Jurkat, Clone E6-1 (cell line): ENCODE results near the gene DENND1A.

ENCODE experiments used
- DNase-seq: peaks from one replicate; pipeline ENCODE4 v3.0.0-alpha.2; 2011; ENCODE audit warnings: low read depth, low spot score
- H3K4me3 ChIP-seq: 2 replicates; pipeline ENCODE4 v1.5.1; 2011; ENCODE audit warnings: mild to moderate bottlenecking, low read length, control low read depth, moderate library complexity

DENND1A gene

DNA sequence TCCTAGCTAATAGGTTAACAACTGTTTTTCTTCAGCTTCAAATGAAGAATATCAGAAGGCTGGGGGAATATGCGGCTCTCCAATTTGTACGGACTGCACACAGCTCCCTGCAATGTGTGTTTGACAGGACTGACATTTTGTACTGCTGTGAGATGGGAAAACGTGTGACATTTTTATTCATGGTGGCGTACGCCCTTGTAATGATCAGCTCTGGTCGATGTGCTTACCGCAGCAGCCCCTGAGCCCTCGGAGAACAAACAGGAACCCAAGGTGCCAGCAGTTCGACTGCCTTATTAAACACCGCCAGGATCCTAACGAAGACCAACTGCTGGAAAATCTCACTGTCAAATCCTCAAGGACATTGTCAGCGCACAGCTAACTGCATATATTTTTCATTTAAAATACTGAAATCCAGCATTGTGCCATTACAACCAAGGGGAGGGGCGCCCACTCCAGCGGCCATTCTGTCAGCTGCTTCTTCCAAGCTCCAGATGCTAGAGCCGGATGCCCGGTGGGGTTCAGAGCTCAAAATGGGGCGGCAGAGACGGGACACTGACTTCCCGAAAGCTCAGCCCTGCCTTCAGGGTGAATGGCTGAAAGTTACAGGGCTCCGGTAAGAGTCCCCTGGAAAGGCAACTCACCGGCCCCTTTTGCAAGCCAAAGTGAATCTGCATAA, 507.2 kb downstream of the DENND1A start:
- DNase-seq = no peak
- H3K4me3 ChIP-seq = no peak overlapping the region

DNA sequence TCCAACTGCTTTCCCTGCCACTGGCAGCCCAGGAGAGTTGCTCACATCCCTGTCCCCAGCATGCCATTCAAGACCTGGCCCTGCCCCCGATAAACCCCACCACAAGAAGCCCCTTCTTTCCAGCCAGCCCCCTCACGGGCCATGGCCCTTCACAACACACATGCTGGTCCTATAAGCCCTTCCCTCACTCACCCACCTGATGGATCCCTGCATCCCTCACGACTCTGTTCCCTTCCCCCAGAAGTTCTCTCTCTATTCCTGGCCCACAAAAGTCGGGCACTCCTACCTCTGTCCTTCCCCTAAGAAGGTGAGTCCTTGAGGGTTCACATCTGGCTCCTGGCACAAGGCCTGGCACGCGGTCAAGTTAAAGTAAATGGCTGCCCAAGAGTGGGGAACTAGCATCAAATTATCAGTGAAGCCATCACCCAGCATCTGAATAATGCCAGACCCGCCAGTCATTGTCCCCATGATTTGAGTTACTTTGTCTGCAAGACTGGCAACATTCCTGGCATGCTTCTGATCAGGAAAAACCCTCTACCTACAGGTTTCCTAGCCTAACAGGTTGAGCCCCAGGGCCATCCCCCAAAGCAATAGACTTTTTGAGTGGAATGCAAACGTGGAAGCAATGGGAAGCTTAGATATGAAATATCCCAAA, 508.0 kb downstream of the DENND1A start:
- no peak for DNase-seq
- no peak overlapping the region for H3K4me3 ChIP-seq

DNA sequence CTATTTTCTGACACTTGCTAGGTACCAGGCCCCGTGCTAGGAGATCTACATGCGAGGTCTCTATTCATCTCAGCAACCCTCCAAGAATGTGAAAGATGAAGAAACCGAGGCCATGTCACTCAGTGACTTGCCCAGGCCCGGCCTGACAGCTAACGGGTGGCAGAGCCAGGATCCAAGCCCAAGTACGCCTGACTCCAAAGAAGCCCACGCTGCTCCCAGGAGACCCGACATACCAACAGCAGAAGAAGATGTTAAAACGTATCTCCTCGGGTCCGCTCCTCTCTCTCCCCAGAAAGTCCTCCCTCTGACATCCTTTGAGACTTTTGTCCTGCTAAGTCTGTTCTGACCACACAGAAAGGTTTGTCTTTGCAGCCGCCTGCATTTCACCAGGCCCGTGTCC, 508.7 kb downstream of the DENND1A start:
- DNase-seq = no peak
- H3K4me3 ChIP-seq = no peak overlapping the region

DNA sequence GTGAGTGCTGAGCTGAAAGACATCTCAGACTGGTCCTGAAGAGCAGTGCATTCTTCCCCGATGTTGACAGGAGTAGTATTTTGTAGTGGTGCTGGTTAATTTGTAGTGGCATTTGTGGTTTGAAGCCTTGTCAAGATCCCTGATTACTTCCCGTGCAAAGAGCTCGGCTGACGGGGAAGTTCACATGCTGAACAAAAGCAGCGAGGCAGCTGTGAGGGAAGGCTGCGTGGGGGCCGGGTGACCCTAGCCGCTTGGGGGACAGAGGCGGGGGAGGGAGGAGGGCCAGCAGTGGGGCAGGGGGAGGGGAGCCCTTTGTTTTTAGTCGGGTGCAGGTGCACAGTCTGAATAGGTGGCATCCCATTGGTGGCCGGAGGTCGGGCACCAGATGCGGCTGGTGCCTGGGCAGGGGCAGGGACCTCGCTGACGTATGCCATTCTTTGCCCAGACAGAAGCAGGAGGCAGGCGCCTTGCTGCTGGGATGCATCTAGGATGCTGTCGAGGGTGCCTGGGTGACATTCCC, 509.3 kb downstream of the DENND1A start:
- peak; percentile 34 for DNase-seq
- no peak overlapping the region for H3K4me3 ChIP-seq

DNA sequence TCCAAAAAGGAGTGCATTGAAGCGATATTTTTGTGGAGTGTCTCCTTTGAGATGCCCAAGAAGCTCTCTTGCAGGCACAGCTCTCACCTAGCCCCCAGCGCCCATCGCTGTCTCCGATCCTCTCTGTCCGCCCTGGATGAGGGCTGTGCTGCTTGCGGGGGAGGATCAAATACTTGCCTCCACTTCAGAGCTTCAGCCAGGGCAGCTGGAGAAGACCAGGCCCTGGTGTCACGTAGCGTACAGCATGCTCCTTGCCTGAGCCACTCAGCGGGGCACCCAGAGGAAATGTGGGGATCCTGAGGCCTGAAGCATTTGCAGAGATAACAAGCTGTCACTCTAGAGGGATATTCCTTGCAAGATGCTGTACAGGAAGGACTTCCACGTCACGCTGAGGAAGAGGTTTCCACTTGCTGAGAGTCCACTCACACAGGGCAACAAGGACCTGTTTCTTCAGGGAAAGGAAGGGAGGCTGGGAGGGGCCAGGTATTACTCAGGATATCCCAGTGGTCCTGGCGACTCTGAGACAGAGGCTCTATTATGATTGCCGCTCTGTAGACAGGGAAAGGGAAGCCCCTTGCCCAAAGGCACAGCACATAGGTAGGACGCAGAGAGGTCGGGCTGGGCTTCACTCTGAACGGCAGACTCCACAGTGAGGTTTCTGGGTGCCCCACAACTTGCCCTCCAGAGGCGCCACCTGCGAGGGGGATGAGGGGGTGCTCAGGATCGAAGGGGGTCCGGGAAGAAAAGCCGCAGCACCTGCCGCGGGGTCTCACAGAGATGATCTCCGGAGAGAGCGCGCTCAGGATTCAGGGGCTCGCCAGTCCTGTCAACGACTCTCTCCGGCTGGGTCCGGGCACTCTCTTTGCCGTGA, 510.0 kb downstream of the DENND1A start:
- no peak for DNase-seq
- H3K4me3 ChIP-seq = no peak overlapping the region

DNA sequence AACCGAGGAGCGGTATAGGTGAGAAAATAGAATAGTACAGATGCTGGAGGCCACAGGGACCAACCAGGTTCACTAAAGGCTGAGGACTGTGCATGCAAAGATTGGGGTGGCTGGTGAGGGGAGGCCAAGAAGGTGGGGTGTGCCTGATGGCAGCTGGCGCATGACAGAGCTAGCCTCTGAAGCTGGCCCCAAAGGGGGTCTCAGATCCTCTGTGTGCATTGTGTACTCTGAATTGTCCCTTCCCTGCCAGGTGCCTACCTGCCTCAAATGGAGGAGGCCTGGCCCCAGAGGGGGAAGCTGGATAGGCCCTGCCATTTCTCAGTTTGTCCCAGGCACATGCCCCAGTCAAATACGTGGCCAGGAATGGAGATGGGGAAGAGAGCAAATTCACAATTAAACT, 510.8 kb downstream of the DENND1A start:
- no peak for DNase-seq

DNA sequence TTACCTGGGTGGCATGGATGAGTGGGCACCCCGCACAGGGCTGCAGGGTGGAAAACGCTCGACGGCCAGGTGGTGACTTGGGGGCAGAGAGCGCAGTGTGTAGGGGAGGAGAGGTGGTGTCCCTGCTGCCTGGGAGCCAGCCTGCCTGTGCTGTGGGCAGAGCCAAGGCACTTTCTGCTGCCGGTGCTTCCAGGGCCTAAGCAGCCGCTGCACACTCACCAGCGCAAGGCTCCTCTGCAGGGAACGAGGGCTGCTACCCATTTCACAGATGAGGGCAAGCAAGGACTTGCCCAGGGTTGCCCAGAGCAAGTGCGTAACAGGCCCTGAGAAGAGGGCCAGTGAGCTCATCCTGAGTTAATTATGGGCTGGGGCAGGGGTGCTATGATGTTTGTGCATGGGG, 511.4 kb downstream of the DENND1A start:
- no peak overlapping the region for H3K4me3 ChIP-seq
- no peak for DNase-seq

More for the DNA sequence above, 510.8 kb downstream of the DENND1A start:
- no peak overlapping the region for H3K4me3 ChIP-seq

DNA sequence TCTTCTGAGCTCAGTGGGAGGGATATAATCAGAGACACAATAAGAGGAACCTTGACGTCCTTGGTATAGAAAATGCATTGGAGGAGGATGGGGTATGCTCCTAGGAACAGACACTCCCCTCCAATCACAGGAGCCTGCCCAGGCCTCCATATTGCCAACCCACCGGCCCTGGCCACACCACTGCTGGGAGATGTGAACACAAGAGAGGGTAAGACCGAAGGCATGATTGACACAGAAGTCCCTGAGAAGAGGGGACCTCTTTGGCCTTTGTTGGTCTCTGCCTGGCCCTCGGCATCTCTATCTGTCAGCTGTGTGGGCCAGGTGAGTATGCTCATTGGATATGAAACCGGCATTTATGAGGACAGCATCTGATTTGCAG, 511.9 kb downstream of the DENND1A start:
- no peak for DNase-seq

DNA sequence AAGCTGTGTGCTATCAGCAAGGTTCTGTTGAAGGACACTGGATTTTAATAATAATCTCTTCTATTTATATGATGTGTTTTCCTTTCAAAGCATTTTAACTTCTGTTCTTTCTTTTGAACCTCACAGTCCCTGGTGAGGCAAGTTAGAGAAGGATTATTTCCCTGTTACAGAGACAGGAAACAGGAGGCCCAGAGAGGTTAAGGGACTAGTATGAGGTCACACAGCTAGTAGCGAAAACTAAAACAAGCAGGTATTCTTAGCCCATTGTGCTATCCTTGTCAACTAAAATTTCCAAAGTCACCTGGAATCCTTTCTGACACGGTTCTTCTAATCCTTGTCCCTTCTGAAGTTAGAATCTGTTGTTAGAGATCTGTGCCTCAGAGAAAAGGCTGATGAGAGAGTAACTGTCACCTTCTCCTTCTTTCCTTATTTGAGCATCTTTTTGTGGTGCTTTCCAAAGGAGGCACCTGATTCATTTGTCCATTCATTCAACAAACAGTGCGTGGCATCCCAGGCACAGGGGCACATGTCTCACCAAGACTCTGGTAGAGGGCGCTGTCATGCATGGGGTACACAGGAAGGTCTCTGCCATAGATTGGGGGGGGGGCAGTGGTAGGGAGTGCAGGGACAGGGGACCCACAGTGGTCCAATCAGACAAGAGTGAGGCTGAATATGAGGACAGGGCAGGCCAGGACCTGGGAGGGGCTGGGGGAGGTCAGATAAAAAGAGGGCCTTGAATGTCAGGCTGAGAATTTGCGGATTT, 512.5 kb downstream of the DENND1A start:
- DNase-seq = no peak

More for the DNA sequence above, 511.9 kb downstream of the DENND1A start:
- H3K4me3 ChIP-seq = no peak overlapping the region

DNA sequence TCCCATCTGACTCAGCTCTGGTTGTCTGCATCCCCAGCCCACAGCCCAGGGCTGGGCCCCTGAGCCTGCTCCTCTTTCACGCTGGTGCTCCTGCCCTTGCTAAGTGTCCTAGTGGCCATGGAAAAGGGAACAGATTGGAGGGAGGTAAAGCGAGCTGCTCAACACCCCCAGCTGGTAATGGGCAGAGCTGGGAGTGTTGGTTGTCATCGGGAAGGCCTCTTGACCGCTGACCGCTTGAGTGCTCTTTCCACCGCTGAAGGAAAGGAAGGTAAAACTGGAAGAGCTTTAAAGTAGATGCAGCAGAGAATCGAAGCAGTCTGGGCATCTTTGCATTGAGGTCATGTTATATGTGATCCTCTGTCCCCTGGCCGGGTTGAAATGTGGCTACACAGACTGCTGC, 513.8 kb downstream of the DENND1A start:
- H3K4me3 ChIP-seq = no peak overlapping the region
- DNase-seq = no peak

More for the DNA sequence above, 512.5 kb downstream of the DENND1A start:
- H3K4me3 ChIP-seq = no peak overlapping the region

DNA sequence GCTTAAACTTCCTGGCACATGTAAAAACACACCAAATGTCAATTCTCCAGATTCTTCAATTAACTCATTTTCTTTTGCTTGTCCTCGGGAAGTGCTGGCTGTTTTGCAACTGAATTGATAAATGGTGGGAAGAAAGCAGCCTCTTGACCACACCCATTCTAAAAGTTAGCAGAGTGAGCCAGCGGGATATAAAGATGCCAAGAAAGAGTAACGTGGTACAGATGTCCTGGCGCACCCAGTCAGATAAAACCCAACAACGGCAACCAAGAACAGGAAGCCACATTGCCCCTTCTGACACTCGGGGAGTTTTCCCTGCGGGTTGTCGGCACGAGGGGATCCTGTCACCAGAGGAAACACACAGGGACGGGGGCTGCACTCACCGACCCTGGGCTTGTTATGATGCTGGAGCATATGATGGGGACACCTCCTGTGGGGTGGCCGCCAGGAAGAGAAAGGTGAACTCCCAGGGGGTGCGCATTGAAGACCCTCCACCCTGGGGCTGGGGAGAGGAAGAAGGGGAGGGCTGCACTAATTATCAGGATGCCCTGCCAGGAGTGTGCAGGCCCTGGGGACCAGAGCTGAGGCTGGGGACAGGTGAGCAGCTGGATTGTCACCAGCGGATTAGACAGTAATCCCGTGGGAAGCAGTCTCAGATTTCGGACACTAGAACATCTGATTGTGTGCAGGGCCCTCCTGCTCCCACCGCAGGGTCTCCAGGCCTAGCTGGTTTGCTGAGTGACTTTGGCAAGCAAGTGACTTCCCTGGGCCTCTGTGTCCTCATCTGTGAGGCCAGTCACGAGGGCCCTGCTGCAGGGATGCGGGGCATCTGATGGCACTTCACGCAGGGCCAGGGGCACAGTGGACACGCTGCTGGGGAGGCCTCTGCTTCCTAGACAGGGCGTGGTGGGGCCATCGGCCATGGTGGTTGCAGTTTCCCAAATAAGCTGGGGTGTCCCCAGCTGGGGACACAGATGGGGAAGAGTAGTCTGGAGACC, 514.7 kb downstream of the DENND1A start:
- no peak for DNase-seq
- no peak overlapping the region for H3K4me3 ChIP-seq

DNA sequence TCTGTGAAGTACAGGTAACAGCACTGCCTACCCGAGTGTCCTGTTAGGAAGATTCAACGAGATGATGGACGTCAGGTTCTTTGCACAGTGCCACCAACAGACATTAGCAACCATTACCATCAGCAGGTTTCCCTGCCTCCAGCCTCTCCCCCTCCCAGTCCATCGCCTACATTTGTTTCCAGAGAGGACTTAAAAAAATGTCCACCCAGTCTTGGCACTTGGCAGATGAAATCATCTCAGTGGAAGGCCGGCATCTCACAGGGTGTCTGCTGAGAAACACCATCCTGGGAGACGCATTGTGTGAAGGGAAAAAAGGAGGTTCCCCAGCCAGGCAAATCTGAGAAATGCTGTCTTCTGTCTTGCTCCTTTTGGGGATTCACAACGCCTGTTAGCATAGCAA, 515.7 kb downstream of the DENND1A start:
- no peak overlapping the region for H3K4me3 ChIP-seq
- DNase-seq = no peak

DNA sequence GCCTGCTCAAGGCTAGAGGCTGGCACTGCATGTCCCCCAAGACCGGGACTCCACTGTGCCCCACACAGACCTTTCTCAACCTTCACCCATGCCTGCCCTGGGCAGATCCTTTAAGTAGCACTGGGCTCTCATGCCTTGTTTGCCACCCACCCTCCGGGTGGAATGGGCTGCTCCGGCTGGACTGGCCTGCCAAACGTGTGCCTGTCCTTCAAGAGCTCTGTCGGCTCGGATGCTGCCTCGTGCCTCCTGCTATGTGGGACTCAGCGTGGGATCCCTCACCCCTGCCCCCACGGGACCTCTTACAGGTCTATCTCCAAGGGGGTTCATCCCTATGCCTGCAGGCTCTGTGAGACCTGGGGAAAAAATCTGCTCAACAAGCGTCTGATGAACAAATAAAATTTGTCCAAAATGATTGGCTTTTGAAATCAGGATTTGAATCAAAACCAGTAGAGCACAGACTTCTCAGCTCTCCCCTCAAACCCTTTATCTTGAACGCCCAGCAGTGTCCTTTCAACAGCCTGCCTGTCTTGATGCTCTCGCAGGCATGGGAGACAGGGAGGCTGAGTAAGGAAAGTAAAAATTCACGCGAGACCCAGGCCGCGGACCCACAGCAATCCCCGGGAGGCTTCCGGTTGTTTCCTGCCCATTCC, 517.6 kb downstream of the DENND1A start:
- DNase-seq = no peak

DNA sequence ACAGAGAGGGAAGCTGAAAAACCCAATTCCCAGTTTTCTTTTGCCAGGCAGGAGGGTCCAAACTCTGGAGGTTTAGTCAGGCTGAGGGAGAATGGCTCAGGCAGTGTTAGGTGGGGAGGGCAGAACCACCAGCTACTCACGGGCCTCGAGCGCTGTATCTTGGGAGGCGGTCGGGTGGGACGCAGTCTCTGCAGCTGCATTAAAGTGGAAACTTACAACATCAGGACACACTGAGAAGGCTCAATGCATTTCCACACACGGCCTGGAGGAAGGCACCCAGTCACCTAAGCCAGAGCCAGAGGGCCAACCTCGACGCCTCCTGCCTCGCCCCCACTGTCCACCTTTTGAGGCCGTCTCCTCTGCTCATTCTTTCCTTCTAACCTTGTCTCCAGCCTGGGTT, 518.3 kb downstream of the DENND1A start:
- no peak overlapping the region for H3K4me3 ChIP-seq
- no peak for DNase-seq

More for the DNA sequence above, 517.6 kb downstream of the DENND1A start:
- H3K4me3 ChIP-seq = no peak overlapping the region

DNA sequence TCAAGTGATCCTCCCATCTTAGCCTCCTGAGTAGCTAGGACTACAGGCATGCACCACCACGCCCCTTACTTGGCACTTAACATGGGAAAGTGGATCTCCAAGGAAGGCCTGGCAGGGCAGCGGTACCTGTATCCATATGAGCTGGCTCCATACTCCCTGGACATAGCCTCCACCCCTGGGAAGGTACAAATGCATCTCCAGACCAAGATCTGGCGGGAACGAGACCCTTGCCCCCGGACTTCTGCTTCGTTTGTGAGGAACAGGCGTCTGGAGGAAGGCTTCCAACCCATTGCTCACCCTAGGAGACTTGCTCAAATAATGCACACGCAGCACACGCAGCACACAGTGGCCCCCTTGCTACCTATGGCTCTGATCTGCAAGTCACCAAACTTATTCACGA, 518.7 kb downstream of the DENND1A start:
- no peak for DNase-seq
- no peak overlapping the region for H3K4me3 ChIP-seq

DNA sequence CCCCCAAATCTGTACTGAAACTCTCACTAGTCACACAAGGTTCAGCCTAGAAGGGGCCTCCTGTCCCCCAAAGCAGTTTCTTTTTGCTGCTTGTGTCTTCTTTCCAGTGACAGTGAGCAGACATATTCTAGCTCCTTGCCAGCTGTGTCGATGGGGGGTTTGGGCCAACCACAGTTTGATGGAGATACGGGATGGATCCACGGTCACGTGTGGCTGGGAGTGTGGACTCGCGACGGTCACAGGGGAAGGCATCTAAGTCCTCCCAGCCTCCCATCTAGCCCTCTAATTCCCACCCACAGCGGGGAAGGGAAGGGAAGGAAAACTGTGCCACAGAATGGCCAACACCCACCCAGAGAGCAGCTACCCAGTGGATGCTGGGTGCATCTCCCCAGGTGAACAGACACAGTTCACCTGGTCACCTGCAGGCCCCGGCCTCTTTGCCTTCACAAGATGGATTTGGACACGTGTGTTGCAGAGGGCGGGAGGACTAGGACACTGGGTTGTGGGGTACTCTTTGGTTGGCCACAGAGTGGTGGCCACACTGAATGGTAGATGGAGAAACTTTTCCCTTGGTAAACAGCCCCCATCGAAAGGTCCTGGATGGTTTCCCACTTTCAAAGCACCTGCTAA, 519.5 kb downstream of the DENND1A start:
- DNase-seq = no peak
- H3K4me3 ChIP-seq = no peak overlapping the region
